ENCODE results near the gene PRKAG2.

- TF ChIP-seq POLR2A (IDR thresholded peaks at IDR 0.05; ENCODE audit: low read depth, low read length), result no peak
- no peak for TF ChIP-seq TAF1 (IDR thresholded peaks at IDR 0.05; ENCODE audit: low read depth, low read length)
- TF ChIP-seq SPI1 (IDR thresholded peaks at IDR 0.05; ENCODE audit: low read depth, low read length), result no peak
- TF ChIP-seq POLR2AphosphoS5 (IDR thresholded peaks at IDR 0.05; ENCODE audit: low read depth, low read length), result no peak
Measured at GRCh38 chr7:151681726-151682125, 195.2 kb downstream of the PRKAG2 start.

All from GM12891 (cell line).